DMS79 treated with DMSO at 0.1 percent for 48 hours (cell line): Measurements from ENCODE around the gene GLIPR2.
A peak's percentile ranks its signal among the peaks of the same experiment; 100 is the strongest.

Source experiments
- DNase-seq: peaks from one replicate; lab custom pipeline; 2025; lab: John Stamatoyannopoulos, UW

Gene GLIPR2

DNA sequence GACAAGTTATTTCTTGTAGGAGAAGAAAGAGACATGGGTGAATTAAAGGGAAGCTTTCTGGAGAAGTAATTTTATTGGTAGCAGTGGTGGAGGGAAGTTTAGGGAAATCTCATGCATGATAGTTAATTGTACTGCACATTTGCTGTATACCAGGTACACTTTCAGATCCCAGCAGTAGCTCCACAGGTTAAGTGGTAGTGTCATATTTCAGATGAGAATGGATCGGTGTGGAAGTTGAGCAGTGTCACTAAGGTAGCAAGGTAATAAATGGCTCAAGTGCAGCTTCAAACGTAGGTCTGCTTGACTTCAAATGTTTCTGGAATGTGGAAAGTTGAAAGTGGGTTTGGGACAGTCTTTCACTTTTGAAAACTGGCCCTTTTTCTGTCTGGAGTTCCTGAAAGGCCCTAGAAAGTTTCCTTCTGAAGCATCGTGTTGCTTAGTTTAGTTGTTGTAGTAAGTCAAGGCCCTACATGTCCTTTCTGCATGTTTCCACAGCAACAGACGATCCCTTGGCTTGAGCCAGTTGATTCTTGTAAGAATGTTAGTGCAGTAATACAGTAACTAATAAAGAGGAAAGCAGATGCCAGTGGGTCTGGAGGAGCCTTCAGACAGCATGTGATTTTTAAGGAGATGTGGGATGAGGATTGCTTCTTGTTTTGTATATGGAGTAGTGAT, 57.9 kb downstream of the GLIPR2 start:
- DNase-seq, result peak; percentile 65

DNA sequence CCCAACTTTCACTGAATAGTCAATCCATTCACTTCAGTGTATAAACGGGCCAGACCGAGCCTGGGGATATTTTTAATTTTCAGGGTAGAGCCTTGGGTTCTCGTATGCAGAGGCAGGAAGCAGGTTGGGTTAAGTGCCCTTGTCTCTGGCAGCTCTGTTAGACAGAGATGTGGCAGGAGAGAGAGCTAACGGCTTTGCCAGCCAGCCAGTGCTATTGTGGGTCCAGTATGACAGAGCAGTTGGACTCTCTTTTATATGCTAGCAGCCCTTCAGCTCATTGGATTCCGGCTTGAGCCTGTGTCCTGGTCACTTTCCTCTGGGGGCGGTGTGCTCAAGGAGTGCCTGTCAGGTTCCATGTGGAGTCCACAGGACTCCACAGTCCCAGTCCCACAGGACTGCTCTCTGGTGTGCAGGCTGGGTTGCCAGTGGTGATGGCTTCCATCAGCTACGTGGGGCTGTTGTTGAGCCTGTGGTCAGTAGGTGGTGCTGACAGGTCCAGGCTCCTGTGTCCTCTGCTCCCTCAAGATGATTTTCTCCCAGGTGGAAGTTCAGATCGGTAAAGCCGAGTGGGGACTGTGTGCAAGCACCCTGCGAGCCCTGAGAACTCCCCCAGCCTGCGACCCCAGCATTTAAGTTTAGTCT, 68.5 kb downstream of the GLIPR2 start:
- DNase-seq, result no peak

DNA sequence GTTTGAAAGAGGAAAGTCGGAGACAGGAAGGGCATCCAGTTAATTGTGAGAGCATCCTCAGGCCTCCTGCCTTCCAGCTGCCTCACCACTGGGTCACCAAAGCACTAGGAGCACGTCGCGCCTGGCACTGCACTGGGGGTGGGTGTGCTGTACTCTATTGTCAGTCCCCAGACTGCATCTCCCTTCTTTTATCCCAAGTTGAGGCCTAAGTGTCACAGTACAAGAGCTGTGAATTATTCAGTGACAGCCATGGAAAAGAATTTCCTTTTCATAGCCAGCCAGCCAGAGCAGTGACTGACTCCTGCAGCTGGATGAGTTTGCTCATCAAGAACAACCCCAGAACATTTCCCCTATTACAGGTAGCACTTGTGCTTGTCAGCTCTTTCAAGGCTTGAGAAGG, 70.5 kb downstream of the GLIPR2 start:
- no peak for DNase-seq

DNA sequence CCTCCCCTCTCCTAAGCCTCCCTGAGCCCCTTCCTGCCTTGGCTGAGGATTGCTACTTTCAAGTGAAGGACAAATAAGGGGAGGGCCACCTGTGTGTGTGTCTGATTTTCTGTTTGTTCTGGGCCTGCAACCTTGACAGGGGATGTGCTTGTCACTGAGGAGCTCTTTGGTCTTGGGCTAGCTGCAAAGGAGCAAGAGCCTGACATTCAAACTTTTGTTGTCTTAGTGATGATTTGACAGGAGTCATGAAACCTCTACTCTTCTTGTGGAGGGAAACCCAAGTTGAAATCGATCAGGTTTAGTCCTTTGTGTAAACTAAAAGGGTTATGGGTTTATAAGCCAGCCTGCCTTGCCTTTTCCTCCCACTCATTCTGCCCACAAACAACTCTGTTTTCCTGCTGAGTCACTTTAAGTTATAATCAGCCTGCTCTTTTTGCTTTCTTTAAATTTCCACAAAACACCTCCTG, 71.0 kb downstream of the GLIPR2 start:
- no peak for DNase-seq

DNA sequence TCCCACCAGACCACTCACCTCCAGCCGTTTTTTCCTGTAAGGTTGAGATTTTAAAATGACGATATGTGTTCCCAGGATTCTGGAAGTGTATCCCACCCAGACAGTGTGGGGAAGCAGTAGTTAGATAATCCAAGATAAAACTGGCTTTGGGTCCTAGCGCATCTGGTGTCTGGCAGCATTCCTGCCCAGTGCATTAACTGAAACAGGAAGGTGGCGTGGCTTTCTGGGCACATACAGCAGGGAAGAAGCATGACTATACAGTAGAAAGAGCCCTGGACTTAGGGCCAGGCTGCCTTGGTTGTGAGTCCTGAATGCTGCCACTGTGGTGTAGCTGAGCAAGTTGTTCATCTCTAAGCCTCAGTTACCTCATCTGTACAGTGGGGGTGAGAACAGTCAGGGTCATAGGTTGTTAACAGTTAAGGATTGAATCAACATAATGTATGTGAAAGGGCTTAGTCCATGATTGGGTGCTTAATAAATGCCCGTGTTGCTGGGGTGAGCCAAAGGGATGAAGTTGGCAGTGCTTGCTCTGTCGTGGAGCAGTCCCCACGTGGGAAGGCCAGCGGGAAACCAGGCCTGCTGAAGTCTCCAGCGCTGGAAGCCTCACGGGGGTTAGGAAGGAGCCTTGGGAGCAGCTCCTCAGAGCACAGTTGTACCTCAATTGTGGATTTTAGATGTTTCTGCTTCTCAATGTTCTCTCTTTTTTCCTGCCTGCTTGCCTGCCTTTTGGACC, 72.2 kb downstream of the GLIPR2 start:
- DNase-seq, result no peak

DNA sequence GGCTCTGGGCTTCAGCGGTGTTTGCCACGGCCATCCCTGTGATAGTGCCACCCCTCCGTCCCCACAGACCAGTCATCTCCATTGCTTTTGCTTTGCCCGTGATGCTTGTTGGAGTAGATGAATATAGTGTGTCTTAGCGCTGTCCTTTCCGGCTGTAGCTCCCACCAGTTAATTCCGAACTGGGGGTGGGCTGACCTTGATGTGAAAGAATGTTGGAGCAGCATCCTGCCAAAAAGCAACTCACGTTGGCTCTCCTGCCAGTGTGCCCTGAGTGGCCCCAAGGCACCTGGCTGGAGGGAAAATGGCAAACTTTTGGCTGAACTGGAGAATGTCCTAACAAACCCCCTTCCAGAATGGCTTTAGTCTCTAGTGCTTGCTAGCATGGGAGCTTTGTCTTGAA, 74.2 kb downstream of the GLIPR2 start:
- DNase-seq, result no peak

DNA sequence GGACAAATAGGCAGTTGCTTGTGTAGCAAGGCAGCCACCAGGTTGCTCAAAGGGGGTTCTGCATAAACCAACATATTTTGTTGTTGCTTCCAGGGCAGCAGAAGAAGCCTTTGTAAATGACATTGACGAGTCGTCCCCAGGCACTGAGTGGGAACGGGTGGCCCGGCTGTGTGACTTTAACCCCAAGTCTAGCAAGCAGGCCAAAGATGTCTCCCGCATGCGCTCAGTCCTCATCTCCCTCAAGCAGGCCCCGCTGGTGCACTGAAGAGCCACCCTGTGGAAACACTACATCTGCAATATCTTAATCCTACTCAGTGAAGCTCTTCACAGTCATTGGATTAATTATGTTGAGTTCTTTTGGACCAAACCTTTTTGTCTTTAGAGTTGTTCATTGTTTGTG, 75.0 kb downstream of the GLIPR2 start:
- DNase-seq, result no peak

DNA sequence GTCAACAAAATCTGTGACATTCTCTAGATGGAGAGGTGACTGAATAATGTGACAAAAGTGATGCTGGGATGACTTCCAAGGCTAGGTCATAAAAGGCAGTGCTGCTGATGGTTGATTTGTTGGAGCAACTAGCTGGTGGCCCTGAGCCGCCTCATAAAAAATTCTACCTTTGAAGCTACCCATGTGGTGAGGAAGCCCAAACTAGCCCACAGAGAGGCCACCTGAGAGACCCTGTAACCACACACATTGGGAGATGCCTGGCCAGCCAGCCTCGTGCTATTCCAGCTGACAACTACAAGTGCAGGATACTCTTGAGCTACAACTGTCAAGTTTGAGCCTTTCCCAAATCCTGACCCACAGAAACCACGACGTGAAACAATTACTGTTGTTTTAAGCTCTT, 76.9 kb downstream of the GLIPR2 start:
- DNase-seq, result no peak
